Activated naive CD4-positive, alpha-beta T cell treated with Interleukin-2 at 50 U/mL for 16 hours (primary cell): ENCODE data around the gene WDFY1.

Experiments used
- DNase-seq: peaks from one replicate; pipeline ENCODE4 v3.0.0-alpha.2; 2020

WDFY1 gene

GRCh38 chr2:223853425-223853837, 91.7 kb downstream of the WDFY1 start:
- no peak for DNase-seq

GRCh38 chr2:223852281-223852795, 92.8 kb downstream of the WDFY1 start:
- DNase-seq: no peak

- DNase-seq: no peak
These were observed 97.7 kb downstream of the WDFY1 start for GRCh38 chr2:223847410-223847809.

- DNase-seq: no peak
These were observed 98.6 kb downstream of the WDFY1 start for GRCh38 chr2:223846515-223846914.

GRCh38 chr2:223841436-223842190, 103.5 kb downstream of the WDFY1 start:
- DNase-seq: no peak

GRCh38 chr2:223837287-223838061, 107.7 kb downstream of the WDFY1 start, which contains the start of gene AP1S3:
AP1S3 (minus strand) TSS chr2:223837582; CDS start chr2:223837450, 132 bp downstream.
- DNase-seq: peak; percentile 74

GRCh38 chr2:223835701-223836532, 109.2 kb downstream of the WDFY1 start:
- no peak for DNase-seq

GRCh38 chr2:223834431-223834830, 110.7 kb downstream of the WDFY1 start:
- no peak for DNase-seq

GRCh38 chr2:223832241-223832903, 112.8 kb downstream of the WDFY1 start:
- no peak for DNase-seq

GRCh38 chr2:223829128-223829527, 116.0 kb downstream of the WDFY1 start:
- no peak for DNase-seq

GRCh38 chr2:223828314-223828713, 116.8 kb downstream of the WDFY1 start:
- DNase-seq: no peak

GRCh38 chr2:223826995-223827394, 118.1 kb downstream of the WDFY1 start:
- DNase-seq: no peak
